ENCODE results near the gene CDH12.
"Not testable (repeated sequence)": the region's sequence is repeated elsewhere in the genome, so short reads cannot be mapped to it uniquely, and the experiment has no call there.

The CDH12 gene

GRCh38 chr5:22549876-22550671 lies 303.1 kb downstream of the CDH12 start:
- no peak for DNase-seq

GRCh38 chr5:22542340-22542739 lies 310.8 kb downstream of the CDH12 start:
- no peak for DNase-seq

- no peak for DNase-seq
Measured at GRCh38 chr5:22541037-22541436, 312.1 kb downstream of the CDH12 start.

GRCh38 chr5:22539762-22540161 lies 313.4 kb downstream of the CDH12 start:
- DNase-seq, result no peak

- DNase-seq, result no peak
Measured at GRCh38 chr5:22531986-22532385, 321.2 kb downstream of the CDH12 start.

GRCh38 chr5:22521521-22521920 lies 331.6 kb downstream of the CDH12 start:
- no peak for DNase-seq

DNA sequence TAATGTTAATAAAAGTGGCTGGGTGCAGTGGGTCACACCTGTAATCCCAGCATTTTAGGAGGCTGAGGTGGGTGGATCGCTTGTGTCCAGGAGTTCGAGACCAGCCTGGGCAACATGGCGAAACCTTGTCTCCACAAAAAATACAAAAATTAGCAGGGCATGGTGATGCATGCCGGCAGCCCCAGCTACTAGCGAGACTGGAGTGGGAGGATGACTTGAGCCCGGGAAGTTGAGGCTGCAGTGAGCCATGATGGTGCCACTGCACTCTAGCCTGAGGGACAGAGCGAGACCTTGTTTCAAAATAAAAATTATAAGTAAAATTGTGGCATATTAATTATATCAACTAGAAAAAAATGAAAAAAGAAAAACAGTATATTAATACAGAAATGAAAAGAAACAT lies 336.6 kb downstream of the CDH12 start:
- DNase-seq, result not testable (repeated sequence)

DNA sequence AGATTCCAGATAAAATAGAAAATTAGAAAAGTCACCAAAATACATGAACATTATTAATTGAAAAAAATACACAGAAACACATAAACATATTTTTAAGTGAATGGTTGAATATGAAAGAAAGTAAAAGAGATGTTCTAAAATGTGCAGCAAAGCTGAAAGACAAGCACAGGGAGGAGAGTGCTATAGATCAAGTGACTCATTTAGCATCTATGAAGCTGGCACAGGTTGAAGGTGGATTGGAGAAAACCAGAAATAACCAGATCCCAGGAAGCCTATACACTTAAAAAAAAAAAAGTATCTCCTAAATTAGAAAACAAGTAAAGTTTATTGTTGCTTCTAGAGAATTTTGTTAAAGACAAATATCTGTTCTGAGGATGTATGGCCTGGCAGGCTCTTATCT lies 338.9 kb downstream of the CDH12 start:
- no peak for DNase-seq

GRCh38 chr5:22505891-22506290 lies 347.3 kb downstream of the CDH12 start:
- no peak for DNase-seq

DNA sequence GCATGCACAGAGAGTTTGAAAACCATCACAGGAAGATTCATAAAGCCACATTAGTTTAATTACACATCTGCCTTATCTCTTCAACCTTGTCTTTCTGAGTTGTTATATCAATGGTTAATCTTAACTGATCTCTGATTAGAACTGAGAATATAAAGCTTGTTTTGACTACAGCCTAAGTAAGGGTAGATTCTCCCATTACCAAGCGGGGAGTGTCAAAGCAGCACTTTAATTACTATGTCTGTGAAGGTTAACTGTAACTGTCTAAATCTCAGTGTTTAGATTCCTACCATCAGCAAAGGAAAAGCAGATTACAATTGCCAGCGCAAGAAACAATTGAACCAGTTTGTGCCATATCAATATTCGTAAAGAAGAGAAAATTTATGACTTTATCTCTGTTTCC lies 348.7 kb downstream of the CDH12 start:
- DNase-seq, result no peak

DNA sequence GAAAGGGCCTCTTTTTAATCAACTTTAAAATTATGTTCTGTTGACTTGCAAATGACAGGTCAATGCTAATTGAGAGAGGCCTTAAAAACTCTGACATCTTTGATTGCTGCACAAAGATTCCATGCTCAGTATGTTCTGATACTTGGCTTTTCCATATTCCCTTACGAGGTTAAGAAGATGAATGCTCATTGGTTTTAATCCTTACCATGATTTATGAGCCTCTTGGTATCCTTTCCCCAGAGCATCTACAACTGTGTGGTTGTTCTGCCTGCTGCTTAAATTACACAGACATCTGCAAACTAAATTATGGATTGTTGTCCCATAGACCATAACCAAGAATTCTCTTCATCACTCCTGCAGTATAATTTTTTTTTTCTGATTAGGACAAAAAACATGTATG lies 352.6 kb downstream of the CDH12 start:
- DNase-seq, result no peak

- no peak for DNase-seq
Measured at GRCh38 chr5:22496666-22497065, 356.5 kb downstream of the CDH12 start.

GRCh38 chr5:22495016-22495720 lies 358.0 kb downstream of the CDH12 start:
- no peak for DNase-seq

DNA sequence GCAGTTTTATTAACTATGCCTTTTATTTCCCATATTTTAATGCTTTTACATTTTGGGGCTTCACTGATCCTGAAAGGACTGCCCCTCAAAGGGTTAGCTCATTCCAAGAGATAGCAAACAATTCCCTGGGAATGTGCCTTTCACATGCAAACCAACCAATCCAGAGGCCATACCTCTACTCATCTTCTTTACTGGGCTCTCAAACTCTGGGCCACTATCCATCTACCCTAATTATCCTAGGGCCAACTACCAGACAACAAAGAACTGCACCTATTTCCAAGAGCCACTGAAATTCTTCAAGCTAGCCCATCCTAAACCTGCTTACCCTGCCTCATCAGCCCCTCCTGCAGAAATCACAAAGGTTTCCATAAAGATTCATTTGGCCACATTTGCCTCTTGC lies 364.7 kb downstream of the CDH12 start:
- no peak for DNase-seq

- DNase-seq, result no peak
Measured at GRCh38 chr5:22480305-22480704, 372.8 kb downstream of the CDH12 start.

DNA sequence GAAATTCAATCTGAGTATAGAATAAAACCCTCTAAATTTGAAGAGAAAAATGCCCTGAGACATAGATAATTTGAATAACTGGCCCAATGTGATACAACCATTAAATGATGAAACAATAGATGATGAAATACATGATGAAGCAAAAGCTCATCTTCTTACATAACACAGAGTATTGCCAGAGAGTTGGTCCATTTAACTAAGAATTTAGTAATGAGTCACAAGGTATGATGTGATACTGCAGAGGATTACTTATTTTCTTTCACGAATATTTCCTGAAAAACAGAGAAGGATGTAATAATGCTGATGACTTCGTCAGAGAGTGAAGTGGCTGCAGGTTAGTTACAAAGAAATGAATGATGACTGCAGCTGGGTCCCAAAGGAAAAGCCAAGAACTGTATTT lies 379.3 kb downstream of the CDH12 start:
- DNase-seq, result no peak

DNA sequence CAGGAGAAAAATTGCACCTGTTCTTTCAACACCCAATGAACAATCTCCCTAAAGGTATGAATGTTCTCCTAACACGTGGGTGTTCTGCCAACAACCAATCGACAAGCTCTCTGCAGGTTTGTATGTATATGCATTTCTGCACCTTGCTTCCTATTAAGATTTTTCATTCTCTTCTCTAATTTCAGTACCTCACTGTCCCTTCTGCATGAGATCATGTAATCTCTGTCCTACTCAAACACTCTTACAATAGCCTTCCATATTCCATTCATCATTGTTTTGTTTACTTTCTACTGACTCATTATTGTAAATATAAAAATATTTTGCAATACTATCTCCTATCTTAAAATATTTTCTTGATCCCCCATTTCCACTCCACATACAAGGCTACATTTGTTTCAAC lies 382.0 kb downstream of the CDH12 start:
- no peak for DNase-seq

GRCh38 chr5:22470408-22470807 lies 382.7 kb downstream of the CDH12 start:
- no peak for DNase-seq

DNA sequence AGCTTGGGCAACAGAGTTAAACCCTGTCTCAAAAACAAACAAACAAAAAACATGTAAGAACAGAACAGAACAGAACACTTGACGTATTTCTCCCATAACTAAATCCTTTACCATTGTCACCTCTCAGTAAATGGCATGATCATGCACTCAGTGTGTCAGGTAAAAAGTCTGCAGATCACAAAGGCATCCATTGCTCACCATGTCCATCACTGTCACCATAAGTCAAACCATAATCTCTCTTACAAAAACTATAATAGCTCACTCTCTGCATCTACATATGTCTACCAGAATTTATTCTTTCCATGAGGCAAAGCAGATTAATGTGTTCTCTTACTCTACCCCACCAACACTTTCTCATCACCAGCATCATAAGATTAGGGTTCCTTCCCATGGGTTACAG lies 387.5 kb downstream of the CDH12 start:
- no peak for DNase-seq

- no peak for DNase-seq
Measured at GRCh38 chr5:22465177-22465576, 388.0 kb downstream of the CDH12 start.

DNA sequence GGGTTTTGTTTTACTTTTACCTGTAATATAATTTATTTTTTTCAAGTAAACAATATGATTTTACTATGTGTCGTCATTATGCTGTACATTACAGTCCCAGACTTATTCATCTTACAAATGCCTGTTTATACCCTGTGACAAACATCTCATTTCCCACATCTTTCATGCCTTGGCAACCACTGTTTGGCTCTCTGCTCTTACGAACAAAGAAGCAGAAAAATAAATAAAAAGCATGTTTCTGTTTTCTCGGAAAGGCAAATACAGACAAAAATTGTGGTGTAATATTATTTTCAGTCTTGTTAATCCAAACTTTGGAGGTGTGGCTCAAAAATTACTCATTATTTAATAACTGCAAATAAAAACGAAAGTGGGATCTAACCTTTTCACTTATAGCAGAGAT lies 393.0 kb downstream of the CDH12 start:
- no peak for DNase-seq

- DNase-seq, result no peak
Measured at GRCh38 chr5:22432905-22433304, 420.2 kb downstream of the CDH12 start.

DNA sequence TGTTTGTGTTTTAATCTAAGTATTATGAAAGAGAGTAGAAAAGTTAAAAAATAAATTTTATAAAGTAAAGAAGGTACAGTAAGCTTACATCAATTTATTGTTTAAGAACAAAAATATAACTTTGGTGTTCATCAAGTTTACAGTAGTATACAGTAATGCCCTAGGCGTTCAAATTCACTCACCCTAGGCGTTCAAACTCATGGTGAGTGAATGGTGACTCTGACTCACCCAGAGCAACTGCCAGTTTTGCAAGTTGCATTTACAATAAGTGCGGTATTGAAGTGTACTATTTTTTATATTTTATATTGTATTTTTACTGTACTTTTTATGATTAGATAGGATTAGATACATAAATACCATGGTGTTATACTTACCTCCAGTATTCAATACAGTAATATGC lies 421.3 kb downstream of the CDH12 start:
- no peak for DNase-seq

DNA sequence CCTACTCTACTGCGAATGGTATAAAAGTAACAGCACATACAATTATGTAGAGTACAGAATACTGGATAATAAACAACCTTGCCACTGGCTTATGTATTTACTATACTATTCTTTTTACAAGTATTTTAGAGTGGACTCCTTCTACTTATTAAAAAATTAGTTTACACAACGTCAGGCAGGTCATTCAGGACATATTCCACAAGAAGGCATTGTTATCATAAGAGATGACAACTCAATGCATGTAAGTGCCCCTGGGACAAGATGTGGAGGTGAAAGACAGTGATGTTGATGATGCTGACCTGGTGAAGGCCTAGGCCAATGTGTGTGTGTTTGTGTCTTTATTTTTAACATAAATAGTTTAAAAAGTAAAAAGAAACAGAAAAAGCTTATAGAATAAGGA lies 421.7 kb downstream of the CDH12 start:
- no peak for DNase-seq

All from activated naive CD4-positive, alpha-beta T cell (primary cell).